Measurements from ENCODE around the gene PRRC2B.
"Not testable (repeated sequence)": the region's sequence is repeated elsewhere in the genome, so short reads cannot be mapped to it uniquely, and the experiment has no call there.

Gene PRRC2B

DNA sequence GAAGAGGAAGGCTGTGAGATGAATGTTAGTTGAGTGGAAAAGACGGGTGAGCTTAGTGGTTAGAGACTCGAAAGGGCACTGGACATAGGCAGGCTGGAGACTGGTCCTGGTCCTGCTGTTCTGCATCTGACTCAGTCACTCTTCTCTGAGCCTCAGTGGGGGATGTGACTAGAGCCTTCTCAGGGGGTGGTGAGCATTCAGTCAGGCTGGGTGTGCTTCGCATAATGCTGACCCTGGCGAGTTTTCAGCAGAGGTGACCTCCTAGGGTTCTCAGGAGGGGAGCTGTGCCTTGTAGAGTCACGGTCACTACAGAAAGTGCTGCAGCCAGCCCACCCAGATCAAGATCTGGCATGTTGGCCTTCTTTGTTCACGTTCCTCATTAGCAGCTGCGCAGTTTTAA lies 44.3 kb downstream of the PRRC2B start:
- DNase-seq, result no peak

DNA sequence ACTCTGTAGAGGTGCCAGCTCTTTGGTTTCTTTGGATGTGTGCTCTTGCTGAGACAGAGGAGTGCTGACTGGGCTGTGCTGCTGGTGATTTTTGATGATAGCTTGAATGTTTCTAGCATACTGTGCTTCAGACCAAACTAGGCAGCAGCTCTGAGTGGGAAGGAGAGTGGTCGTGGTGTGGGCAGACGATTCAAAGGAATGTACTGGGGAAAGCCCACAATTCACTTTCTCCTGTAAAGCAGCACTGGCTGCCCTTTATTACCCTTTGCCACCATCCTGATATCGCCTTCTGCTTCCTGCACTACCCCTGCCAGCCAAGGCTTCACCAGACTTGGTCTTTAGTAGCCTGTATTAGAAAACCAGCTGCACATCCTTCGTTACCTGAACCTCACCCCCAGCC lies 45.3 kb downstream of the PRRC2B start:
- no peak for DNase-seq

- no peak for DNase-seq
Measured at GRCh38 chr9:131441441-131441840, 47.6 kb downstream of the PRRC2B start.

- DNase-seq, result no peak
Measured at GRCh38 chr9:131442351-131442750, 48.5 kb downstream of the PRRC2B start.

DNA sequence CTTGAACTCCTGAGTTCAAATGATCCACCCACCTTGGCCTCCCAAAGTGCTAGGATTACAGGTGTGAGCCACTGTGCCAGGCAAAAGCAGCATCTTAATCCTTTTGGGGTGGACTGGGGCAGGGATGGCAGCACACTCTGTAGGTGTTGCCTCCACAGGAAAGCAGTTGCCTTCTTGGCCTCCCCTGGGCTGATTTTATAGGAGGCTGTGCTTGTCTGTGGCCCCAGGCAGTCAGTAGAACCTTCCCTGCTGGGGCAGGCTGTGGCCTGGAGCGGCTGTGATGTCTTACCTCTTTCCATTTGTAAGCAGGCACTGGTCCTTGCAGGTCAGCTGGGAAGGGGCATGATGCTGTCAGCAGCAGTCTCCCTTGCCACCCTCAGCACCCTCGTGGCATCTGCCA lies 49.8 kb downstream of the PRRC2B start:
- no peak for DNase-seq

DNA sequence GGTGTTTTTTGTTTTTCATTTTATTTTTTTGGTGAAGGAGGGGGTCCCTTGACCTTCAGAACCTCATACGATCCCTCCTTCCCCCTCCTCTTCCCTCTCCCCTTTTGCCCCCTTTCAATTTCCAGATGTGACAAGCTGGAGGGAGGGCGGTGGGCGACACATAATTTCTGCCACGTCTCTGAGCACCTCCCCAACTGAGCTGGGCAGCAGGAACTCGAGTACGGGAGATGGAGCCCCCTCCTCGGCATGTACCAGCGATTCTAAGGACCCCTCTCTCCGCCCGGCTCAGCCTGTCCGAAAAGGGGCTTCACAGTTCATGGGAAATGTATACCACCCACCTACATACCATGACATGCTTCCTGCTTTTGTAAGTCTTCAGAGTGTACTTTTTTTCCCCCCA lies 52.4 kb downstream of the PRRC2B start:
- DNase-seq, result no peak

DNA sequence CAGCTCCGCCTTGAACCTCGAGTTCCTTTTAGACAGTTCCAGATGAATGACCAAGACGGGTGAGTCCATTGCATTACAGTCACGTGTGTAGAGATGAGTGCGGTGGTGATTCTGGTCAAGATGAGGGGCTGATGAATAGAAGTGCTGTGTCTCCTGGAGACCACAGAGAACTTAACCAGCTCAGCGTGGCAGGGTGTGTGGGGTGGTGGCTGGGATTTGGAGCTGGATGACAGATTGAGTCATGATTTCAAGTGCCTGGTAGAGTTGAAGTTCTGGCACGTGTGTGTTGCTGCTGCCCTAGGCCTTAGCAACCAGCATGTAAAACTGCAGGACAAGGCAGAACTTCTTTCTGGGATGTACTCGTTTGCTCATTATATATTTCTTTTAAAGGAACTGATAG lies 53.3 kb downstream of the PRRC2B start:
- DNase-seq, result no peak

DNA sequence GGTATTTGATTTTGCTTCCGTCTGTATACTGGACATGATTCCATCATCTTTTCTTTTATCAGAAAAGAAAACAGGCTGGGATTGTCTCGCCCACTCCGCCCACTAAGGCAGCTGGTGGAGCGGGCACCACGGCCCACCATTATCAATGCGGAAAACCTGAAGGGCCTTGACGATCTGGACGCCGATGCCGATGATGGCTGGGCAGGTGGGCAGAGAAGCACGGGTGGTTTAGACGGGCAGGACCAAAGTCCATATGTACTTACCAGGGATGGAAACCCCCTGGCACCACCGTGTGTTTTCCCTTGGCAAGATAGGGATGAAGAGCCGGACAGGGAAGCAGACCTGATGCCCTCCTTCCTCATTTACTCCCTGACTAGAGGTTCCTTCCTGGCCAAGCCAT lies 53.7 kb downstream of the PRRC2B start:
- DNase-seq, result no peak

DNA sequence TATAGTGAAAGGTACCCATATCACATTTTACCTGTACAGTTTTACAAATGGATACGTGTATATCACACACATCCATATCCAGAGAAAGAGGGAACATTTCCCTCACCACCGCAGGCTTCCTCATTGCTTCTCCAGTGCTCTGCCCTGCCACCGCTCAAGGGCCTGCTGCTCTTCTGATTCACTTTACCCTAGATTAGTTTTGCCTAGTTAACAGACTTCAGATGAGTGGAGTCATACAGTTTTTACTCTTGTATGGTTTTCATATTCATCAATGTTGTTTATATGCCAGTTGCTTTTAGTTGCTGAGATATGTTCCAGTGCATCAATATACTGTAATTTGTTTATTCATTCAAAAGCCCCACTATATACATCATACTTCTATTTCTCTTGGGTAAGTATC lies 54.9 kb downstream of the PRRC2B start:
- no peak for DNase-seq

- DNase-seq, result no peak
Measured at GRCh38 chr9:131449276-131449675, 55.4 kb downstream of the PRRC2B start.

- no peak for DNase-seq
Measured at GRCh38 chr9:131454028-131454427, 60.1 kb downstream of the PRRC2B start.

GRCh38 chr9:131455655-131456054 lies 61.8 kb downstream of the PRRC2B start:
- not testable (repeated sequence) for DNase-seq

GRCh38 chr9:131457746-131458145 lies 63.9 kb downstream of the PRRC2B start:
- DNase-seq, result no peak

DNA sequence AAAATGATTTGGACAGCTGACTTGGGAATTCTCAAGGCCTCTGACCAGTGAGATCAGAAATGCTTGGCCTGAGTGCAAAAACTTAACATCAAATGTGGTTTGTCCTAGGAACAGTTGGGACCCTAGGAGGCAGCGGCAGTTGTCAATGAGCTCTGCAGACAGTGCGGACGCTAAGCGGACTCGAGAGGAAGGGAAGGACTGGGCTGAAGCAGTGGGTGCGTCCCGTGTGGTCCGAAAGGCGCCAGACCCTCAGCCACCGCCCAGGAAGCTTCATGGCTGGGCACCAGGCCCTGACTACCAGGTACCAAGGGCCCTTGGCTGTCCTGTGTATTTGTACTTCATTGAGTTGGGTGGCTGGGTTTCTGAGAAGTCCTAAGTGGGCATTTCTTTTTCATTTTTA lies 65.2 kb downstream of the PRRC2B start:
- DNase-seq, result no peak

- no peak for DNase-seq
Measured at GRCh38 chr9:131461166-131461565, 67.3 kb downstream of the PRRC2B start.

DNA sequence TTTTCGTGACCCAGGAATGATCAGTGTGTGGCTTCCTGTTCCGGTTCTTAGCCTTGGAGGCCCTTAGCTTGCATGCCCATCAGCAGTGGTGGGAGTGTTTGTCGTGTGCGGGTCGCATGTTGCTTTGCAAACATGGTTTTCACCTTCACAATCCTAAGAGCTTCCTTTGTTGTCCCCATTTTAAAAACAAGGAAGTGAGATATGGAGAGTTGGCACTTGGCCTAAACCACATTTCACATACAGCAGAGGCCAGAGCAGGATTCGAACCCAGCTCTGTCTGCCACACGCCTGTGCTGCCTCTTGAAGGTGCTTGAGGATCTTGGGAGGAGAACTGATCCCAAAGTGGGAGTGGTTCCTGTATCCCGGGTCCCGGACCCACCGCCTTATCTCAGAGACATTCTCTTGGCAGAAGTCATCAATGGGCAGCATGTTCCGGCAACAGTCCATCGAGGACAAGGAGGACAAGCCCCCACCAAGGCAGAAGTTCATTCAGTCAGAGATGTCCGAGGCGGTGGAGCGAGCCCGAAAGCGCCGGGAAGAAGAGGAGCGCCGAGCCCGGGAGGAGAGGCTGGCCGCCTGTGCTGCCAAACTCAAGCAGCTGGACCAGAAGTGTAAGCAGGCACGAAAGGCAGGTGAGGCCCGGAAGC lies 70.6 kb downstream of the PRRC2B start:
- DNase-seq, result no peak

DNA sequence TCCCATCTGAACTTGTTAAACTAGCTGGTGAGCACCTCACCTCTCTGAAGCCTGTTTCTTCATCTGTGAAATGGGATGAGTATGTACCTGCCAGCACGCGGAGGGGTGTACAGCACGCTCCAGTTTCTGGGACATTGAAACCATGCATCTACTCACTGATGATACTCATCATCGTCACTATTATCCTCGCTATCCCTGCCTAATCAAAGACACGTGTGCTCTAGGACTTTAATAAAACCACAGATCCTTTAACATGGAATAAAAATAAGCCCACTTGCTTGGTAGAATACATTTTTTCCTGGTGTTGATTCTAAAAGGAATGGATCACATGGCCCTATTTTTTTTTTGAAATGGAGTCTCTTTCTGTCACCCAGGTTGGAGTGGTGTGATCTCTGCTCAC lies 71.5 kb downstream of the PRRC2B start:
- DNase-seq, result no peak

GRCh38 chr9:131467214-131467935 lies 73.5 kb downstream of the PRRC2B start:
- no peak for DNase-seq

DNA sequence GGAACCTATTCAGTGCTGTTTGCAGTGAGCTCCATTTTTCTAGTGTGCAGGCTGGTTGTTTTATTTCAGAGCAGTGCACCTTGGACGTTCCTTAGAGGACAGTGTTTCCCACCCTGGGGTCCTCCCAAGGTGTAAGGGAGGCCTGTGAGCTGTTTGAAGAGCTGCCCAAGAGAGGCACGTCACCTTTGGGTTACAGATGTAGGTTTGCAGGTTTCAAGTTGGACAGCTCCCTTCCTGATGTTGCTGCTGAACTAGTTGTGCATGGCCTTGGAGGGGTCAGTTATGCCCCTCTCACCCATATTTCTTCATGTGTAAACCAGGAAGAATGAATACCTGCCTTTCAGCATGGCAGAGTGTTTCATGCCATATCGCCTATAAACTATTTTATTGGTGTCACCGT lies 74.1 kb downstream of the PRRC2B start:
- DNase-seq, result no peak

DNA sequence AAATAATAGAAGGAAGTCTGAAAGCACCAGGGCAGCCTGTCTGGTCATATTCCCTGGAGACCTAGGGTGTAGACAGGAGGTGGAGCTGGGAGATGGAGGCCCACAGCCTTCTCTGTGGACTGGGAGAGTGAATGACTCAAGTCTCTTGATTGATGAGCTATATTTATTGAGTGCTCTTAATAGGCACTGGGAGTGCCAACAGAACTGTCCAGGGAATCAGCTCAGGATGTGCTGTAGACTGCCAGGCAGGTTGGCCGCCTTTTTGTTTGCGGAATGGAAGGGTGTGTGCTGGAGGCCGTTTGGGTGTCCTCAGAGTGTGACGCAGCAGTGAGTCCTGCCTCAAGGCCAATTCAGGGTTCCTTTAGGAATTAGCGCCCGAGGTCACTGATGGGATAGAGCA lies 75.5 kb downstream of the PRRC2B start:
- DNase-seq, result no peak

DNA sequence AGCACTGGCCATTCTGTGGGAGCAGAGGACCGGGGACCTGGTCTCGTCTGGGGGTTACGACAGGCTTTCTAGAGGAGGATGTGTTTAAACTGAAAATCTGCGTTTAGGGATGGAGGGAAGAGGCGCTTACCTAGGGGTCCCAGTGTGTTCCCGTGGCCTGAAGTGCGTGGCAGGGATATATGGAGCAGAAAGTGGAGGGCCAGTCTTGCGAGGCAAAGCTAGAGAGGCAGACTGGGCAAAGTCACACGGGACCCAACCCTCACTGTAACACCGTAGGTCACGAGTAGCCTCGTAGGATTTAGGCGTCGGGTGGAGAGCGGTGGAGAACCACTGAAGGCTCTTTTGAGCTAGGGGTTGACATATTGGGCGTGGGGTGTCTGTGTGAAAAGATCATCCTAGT lies 76.1 kb downstream of the PRRC2B start:
- DNase-seq, result no peak

DNA sequence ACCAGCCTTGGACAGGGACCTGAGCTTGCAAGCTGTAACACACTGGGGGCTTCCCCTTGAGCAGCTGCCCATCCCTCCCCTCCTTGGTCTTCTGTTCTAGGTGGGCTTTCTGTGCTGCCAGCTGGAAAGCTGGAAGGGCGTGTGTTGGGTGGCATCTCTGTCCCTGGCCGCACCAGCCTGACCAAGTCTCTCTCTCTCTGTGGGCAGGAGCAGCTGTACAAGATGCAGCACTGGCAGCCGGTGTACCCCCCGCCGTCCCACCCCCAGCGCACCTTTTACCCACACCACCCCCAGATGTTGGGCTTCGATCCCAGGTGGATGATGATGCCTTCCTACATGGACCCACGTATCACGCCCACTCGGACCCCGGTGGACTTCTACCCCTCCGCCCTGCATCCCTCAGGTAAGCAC lies 76.7 kb downstream of the PRRC2B start:
- DNase-seq, result no peak

DNA sequence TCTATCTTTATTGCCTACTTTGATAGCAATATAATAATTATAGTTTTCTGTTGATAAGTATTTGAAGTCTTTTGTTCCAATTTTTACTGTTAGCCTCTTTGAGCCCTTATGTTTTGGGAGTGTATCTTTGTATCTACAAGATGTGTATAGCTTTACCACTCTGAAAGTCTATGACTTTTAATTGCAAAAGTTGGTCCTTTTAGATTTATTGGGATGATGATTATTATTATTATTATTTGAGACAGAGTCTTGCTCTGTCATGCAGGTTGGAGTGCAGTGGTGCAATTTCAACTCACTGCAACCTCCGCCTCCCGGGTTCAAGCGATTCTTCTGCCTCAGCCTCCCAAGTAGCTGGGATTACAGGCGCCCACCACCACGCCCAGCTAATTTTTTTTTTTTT lies 78.2 kb downstream of the PRRC2B start:
- not testable (repeated sequence) for DNase-seq

- DNase-seq, result no peak
Measured at GRCh38 chr9:131473198-131473885, 79.5 kb downstream of the PRRC2B start.

All from right hindlimb (tissue), 1 donor.